ENCODE measurements around the gene DNAI2.

DNAI2 gene

DNA sequence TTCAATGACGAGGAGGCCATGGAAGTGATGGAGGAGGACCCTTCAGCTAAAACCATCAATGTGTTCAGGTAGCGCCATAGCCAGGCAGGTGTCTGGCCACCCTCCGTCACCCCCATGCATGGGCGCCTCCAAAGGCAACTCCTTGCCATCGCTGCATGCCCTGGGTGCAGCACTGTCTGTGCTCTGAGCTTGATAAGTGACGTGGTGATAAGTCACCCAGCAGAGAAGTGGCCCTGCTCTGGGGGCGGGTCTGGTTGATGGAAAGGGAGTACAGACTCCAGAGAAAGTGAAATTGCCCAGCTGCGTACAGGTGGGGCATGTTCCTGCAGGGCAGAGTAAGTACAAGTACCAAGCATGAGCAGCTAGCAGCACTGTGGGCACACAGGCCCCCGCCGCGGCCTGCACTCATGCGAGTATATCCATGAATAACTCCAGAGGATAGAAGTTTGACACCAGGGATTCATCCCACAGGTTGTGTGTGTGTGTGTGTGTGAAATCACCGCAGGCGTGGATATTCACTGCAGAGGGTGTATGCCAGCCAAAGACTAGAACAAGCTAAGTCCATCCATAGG lies 13.1 kb downstream of the DNAI2 start:
- no peak overlapping the region for H3K4me3 ChIP-seq (ENCODE audit: low read depth, low read length)
- TF ChIP-seq, protein P1, sequence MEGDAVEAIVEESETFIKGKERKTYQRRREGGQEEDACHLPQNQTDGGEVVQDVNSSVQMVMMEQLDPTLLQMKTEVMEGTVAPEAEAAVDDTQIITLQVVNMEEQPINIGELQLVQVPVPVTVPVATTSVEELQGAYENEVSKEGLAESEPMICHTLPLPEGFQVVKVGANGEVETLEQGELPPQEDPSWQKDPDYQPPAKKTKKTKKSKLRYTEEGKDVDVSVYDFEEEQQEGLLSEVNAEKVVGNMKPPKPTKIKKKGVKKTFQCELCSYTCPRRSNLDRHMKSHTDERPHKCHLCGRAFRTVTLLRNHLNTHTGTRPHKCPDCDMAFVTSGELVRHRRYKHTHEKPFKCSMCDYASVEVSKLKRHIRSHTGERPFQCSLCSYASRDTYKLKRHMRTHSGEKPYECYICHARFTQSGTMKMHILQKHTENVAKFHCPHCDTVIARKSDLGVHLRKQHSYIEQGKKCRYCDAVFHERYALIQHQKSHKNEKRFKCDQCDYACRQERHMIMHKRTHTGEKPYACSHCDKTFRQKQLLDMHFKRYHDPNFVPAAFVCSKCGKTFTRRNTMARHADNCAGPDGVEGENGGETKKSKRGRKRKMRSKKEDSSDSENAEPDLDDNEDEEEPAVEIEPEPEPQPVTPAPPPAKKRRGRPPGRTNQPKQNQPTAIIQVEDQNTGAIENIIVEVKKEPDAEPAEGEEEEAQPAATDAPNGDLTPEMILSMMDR (IDR thresholded peaks at IDR 0.05; ENCODE audit: low read depth, low read length) = no peak

DNA sequence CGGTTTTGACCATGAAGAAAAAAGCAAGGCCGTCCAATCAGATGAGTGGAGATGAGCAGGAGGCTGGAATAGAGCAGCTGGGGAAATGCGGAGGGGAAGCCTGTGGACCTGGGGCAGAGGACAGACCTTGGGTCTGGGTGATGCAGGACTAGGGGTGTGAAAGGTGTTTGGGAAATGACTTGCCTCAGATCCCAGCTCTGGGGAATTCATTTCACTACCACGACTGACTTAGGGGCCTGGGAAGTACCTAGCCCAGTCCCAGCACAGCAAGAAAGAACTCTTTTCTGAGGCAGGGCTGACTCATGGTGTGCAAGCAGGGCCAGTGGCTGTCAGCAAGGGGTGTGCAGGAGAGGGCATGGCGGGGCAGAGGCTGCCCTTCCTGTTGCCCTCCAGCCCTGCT lies 14.8 kb downstream of the DNAI2 start:
- TF ChIP-seq, protein P1 (IDR thresholded peaks at IDR 0.05; ENCODE audit: low read depth, low read length) = no peak
- H3K4me3 ChIP-seq (ENCODE audit: low read depth, low read length) = no peak overlapping the region

DNA sequence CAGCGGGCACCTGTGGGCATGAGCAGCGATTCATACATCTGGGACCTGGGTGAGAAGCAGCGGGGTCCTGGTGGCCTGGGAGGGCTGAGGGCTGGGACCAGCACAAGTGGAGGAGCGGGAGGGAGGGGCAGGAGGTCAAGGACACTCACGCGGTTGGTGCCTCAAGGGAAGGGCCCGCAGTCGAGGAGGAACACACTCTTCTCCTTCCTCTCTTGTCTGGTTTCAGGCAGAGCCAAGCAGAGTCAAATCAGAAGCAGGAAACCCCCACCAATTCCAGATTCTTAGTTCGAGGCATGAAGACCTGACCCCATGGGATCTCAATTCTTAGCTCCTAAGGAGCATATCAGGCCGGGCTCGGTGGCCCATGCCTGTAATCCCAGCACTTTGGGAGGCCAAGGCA lies 15.7 kb downstream of the DNAI2 start:
- TF ChIP-seq, protein P1 (IDR thresholded peaks at IDR 0.05; ENCODE audit: low read depth, low read length) = no peak

DNA sequence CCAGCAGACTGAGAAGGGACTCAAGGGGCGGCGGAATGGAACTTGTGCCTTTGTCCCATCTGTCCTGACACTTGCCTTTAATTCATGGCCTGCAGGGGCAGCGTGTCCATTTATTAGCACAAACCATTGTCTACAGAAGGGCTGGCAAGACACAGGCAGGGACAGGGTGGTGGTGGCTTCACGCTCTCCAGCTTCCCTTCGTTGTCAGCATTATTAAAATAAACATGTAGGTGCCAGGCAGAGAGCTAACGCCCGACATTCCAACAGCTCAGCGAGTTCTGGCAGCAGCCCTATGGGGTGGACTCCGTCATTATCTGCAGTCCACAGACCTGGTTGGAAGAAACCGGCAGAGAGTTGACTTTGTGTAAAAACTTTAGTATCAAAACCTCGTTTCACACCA lies 16.3 kb downstream of the DNAI2 start:
- no peak overlapping the region for H3K4me3 ChIP-seq (ENCODE audit: low read depth, low read length)
- TF ChIP-seq, protein P1 (IDR thresholded peaks at IDR 0.05; ENCODE audit: low read depth, low read length) = no peak

More for the DNA sequence above, 15.7 kb downstream of the DNAI2 start:
- H3K4me3 ChIP-seq (ENCODE audit: low read depth, low read length) = no peak overlapping the region

DNA sequence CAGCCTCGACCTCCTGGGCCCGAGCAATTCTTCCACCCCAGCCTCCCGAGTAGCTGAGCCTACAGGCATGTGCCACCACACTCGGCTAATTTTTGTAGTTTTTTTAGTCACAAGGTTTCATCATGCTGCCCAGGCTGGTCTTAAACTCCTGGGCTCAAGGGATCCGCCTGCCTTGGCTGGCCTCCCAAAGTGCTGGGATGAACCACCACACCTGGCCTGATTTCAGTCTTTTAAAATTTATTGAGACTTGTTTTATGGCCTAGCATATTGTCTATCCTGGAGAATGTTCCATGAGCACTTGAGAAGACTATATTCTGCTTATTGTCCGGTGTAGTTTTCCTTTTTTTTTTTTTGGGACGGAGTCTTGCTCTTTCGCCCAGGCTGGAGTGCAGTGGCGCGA lies 18.5 kb downstream of the DNAI2 start:
- no peak overlapping the region for H3K4me3 ChIP-seq (ENCODE audit: low read depth, low read length)
- TF ChIP-seq, protein P1 (IDR thresholded peaks at IDR 0.05; ENCODE audit: low read depth, low read length) = no peak

DNA sequence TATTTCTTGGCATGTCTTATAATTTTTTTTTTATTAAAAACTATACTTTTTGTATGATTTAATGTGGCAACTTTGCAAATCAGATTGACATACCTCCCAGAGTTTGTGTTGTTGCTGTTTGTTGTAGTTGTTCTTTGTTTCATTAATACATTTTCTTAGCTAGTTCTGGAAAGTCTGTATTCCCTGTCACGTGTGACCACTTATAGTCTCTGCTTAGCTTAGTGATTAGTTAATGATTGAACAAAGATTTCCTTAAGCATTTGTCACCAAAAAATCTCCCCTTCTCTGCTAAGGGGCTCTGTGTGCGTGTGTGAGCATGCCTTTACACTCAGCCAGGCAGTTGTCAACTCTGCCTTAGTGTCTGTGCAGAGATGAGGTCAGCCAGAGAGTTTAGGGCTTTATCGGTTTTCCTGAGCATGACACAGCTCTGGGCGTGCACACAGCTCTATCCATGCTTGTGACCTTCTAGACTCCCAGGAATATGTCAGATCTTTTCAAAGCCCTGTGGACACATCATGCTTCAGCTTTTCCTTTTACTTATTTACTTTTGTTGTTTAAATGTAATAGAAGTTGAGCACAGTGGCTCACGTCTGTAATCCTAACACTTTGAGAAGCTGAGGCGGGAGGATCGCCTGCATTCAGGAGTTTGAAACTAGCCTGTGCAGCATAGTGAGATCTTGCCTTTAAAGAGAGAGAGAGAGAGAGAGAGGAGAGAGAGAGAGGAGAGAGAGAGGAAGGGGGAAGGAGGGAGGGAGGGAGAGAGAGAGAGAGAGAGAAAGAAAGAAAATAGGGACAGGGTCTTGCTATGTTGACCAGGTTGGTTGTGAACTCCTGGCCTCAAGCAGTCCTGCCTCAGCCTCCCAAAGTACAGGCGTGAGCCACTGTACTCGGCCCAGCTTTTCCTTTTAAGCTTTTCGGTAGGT lies 21.9 kb downstream of the DNAI2 start:
- no peak overlapping the region for H3K4me3 ChIP-seq (ENCODE audit: low read depth, low read length)
- TF ChIP-seq, protein P1 (IDR thresholded peaks at IDR 0.05; ENCODE audit: low read depth, low read length) = no peak

DNA sequence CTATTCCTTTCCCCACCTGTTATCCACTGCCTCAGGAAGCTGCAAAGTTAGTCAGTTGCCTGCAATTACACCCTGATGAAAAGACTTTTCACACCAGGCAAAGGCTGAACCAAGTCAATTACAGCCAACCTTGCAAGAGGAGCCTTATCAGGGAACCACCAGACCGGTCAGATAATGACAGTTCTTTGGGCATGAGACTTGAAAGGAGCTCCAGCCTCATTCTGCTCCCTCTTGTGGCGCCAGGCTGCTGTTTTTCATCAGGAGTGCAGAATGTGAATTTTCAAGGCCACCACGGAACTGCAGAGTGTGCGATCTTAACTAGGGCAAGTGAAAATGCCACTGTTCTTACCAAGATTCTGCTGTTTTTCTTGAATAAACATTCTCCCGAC lies 22.5 kb downstream of the DNAI2 start:
- TF ChIP-seq, protein P1 (IDR thresholded peaks at IDR 0.05; ENCODE audit: low read depth, low read length) = no peak
- H3K4me3 ChIP-seq (ENCODE audit: low read depth, low read length) = no peak overlapping the region
